ENCODE measurements around the gene RASSF1. TPM values are rescaled to one million over a fixed set of nuclear protein-coding genes. Genes with fewer than 3 reads are reported as not detected.

Gene RASSF1
- total RNA-seq, 1 experiment from 2014 or later: 29.6 TPM

GRCh38 chr3:50289130-50289529 lies 51.5 kb downstream of the RASSF1 start:
- ATAC-seq (no peak), DNase-seq (ENCODE audit: low read depth, low spot score) (no peak)
- Histone ChIP-seq H3K9me3 (ENCODE audit: control insufficient read depth in 1 of 2, insufficient read depth in 1 of 2, low read depth in 1 of 2, low read length in 2 of 2) (no peaks in the 10 kb centered on the region), H3K9ac (ENCODE audit: low read length) (no peak overlapping the region), H4K20me1 (ENCODE audit: insufficient read depth) (no peaks in the 10 kb centered on the region), H3K9me2 (ENCODE audit: insufficient read depth) (no peaks in the 10 kb centered on the region), H3K4me3 (replicated peaks in 1 of 2; ENCODE audit: low read depth in 1 of 2, low read length in 2 of 2) (no peak overlapping the region), H3K36me3 (ENCODE audit: control insufficient read depth in 1 of 2, insufficient read depth in 2 of 2, low read length in 2 of 2) (peaks cover 23 to 45% of the 10 kb centered on the region in 2 experiments), H3K79me2 (ENCODE audit: insufficient read depth, low read length) (peaks cover 42% of the 10 kb centered on the region), H2AFZ (ENCODE audit: low read depth, low read length, poor library complexity, severe bottlenecking) (no peak overlapping the region), H3K27me3 (ENCODE audit: insufficient read depth, low read length) (no peaks in the 10 kb centered on the region), H3K27ac (ENCODE audit: low read depth, low read length) (no peak overlapping the region), H3K4me1 (ENCODE audit: control insufficient read depth in 1 of 2, insufficient read depth in 2 of 2, low read length in 2 of 2) (peaks cover 11 to 17% of the 10 kb centered on the region in 2 experiments), H3K4me2 (ENCODE audit: low read length) (no peak overlapping the region)
- TF ChIP-seq ZNF274 (IDR thresholded peaks at IDR 0.05; ENCODE audit: low read depth, low read length) (no peak), SRF (IDR thresholded peaks at IDR 0.05; ENCODE audit: low read depth) (no peak), EGR1 (IDR thresholded peaks at IDR 0.05; ENCODE audit: low read depth) (no peak), ELF1 (IDR thresholded peaks at IDR 0.05; ENCODE audit: borderline replicate concordance, low read depth) (no peak), YY1 (IDR thresholded peaks at IDR 0.05; ENCODE audit: extremely low read depth, insufficient replicate concordance, low read depth, low read length) (no peak), ZFX (IDR thresholded peaks at IDR 0.05) (no peak), JUND (IDR thresholded peaks at IDR 0.05) (no peak), SIN3A (IDR thresholded peaks at IDR 0.05; ENCODE audit: low read depth) (no peak), ZBTB33 (IDR thresholded peaks at IDR 0.05; ENCODE audit: extremely low read depth, insufficient replicate concordance, low read length) (no peak), POLR2AphosphoS5 (IDR thresholded peaks at IDR 0.05; ENCODE audit: low read depth, low read length) (no peak), POLR2A (IDR thresholded peaks at IDR 0.05; ENCODE audit: borderline replicate concordance, extremely low read depth, insufficient read depth, insufficient read length) (no peak), RAD21 (IDR thresholded peaks at IDR 0.05; ENCODE audit: low read depth) (no peak)
- TF ChIP-seq, protein P1, sequence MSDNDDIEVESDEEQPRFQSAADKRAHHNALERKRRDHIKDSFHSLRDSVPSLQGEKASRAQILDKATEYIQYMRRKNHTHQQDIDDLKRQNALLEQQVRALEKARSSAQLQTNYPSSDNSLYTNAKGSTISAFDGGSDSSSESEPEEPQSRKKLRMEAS (IDR thresholded peaks at IDR 0.05): no peak
- TF ChIP-seq, protein P2, sequence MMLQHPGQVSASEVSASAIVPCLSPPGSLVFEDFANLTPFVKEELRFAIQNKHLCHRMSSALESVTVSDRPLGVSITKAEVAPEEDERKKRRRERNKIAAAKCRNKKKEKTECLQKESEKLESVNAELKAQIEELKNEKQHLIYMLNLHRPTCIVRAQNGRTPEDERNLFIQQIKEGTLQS (IDR thresholded peaks at IDR 0.05): no peak
- BruUV-seq (replicated peaks): no TSS peak
- CTCF ChIA-PET: no interaction called here
- RAD21 ChIA-PET (ENCODE audit: low non-redundant PET in 1 of 2, low total read pairs in 2 of 2, uncharacterized antibody in 2 of 2, unreplicated experiment in 2 of 2): interaction anchor here in 1 of 2 experiments (0.6 kb wide), 1 partner anchor 14 kb away, joined by 3 read pairs; no protein-coding TSS in a partner anchor
- intact Hi-C loops (cut with micrococcal nuclease): no loop called here
- POLR2A ChIA-PET: interaction anchor here (1.2 kb wide), 1 partner anchor 56 kb away, joined by 3 read pairs; no protein-coding TSS in a partner anchor
